PFSK-1 (cell line): ENCODE results near the gene SLC16A7.

Source experiments
- FOXP2 ChIP-seq: optimal IDR thresholded peaks from 2 replicates; pipeline ENCODE3; 2011; ENCODE audit warnings: borderline replicate concordance, control low read depth, inconsistent platforms; ENCODE audit not compliant: insufficient read depth; ENCODE audit errors: extremely low read length, extremely low read depth
- POLR2AphosphoS5 ChIP-seq: IDR thresholded peaks from 2 replicates; pipeline ENCODE4 v1.6.1; 2012; ENCODE audit warnings: low read depth, mild to moderate bottlenecking, control low read depth, low read length, moderate library complexity
- TAF1 ChIP-seq: IDR thresholded peaks from 2 replicates; pipeline ENCODE4 v1.6.1; 2012; ENCODE audit warnings: low read length, control low read depth, borderline replicate concordance; ENCODE audit not compliant: insufficient read depth

DNA sequence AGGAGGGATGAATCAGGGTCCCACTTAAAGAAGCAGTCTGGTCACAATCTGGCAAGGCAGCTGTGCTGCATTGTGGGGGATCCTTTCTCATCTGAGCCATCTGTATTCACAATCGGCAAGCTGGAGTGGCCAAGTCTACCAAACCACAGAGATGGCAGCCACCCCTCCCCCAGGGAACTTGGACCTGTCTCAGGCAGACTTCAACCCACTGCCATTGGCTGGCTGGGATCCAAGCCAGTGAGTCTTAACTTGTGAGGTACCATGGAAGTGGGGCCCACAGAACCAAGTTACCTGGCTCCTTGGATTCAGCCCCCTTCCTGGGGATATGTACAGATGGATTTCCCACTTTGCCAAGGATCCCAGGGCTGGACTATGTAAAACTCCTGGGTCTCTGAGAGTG, 196.8 kb downstream of the SLC16A7 start:
- TF ChIP-seq TAF1 (no peak), FOXP2 (no peak), POLR2AphosphoS5 (no peak)
